Gastroesophageal sphincter (tissue), 3 donors: ENCODE results near the gene VSTM4.

Source experiments
- POLR2A ChIP-seq, 2 donors: fragments of 450-650 bp; IDR thresholded peaks; one replicate each; pipeline ENCODE4 v1.6.1; 2017; ENCODE audit warnings: antibody characterized with exemption in 2 of 2, mild to moderate bottlenecking in 2 of 2, moderate library complexity in 1 of 2
- POLR2AphosphoS5 ChIP-seq: sonication (generic); formaldehyde crosslinking; IDR thresholded peaks from one replicate; pipeline ENCODE4 v1.6.1; 2017; ENCODE audit warnings: antibody characterized with exemption
- TF ChIP-seq, protein P1 (sequence below), 4 experiments: fragments of 200-600 bp in 2 of 4; fragments of 450-650 bp in 2 of 4; sonication (generic) in 1 of 4; IDR thresholded peaks; one replicate each; pipeline ENCODE4 v1.5.1; 2017 to 2019; ENCODE audit warnings: antibody characterized with exemption in 4 of 4, mild to moderate bottlenecking in 2 of 4, moderate library complexity in 2 of 4

DNA sequence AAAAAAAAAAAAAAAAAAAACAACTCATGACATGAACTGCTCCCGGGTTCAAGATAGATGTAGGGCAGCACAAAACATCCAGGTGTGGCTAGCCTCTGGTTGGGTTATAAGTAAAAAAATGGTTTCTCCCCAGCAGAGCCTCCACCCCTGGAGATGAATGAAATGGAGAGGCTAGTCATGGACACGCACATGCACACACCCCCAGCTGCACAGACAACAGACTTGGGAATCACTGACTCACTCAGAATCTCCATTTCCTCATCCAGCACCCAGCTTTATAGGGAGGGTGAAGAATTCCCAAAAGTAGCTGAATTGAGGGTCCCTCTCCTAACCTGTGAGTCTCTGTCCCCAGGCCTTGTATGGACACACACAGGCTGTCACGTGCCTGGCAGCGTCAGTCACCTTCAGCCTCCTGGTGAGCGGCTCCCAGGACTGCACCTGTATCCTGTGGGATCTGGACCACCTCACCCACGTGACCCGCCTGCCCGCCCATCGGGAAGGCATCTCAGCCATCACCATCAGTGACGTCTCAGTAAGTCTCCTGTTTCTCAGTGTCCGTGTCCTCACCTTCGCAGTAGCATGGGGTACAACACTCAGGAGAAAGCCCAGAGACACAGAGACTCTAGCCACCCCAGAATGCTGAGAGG lies 140.7 kb downstream of the VSTM4 start:
- TF ChIP-seq, protein P1, sequence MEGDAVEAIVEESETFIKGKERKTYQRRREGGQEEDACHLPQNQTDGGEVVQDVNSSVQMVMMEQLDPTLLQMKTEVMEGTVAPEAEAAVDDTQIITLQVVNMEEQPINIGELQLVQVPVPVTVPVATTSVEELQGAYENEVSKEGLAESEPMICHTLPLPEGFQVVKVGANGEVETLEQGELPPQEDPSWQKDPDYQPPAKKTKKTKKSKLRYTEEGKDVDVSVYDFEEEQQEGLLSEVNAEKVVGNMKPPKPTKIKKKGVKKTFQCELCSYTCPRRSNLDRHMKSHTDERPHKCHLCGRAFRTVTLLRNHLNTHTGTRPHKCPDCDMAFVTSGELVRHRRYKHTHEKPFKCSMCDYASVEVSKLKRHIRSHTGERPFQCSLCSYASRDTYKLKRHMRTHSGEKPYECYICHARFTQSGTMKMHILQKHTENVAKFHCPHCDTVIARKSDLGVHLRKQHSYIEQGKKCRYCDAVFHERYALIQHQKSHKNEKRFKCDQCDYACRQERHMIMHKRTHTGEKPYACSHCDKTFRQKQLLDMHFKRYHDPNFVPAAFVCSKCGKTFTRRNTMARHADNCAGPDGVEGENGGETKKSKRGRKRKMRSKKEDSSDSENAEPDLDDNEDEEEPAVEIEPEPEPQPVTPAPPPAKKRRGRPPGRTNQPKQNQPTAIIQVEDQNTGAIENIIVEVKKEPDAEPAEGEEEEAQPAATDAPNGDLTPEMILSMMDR (IDR thresholded peaks at IDR 0.05): no peak
- no peak for TF ChIP-seq POLR2A (IDR thresholded peaks at IDR 0.05)
- no peak for TF ChIP-seq POLR2AphosphoS5
